Stimulated activated CD8-positive, alpha-beta memory T cell treated with anti-CD3 and anti-CD28 coated beads, Interleukin-7, amount 100 ng/mL, for 4 hours (primary cell): ENCODE results near the gene PGBD2.
A peak's percentile ranks its signal among the peaks of the same experiment; 100 is the strongest.
"Not testable (repeated sequence)": the region's sequence is repeated elsewhere in the genome, so short reads cannot be mapped to it uniquely, and the experiment has no call there.

Experiments
- DNase-seq, 2 donors: peaks; one replicate each; pipeline ENCODE4 v3.0.0-alpha.2; 2020; ENCODE audit warnings: low read depth in 2 of 2

The PGBD2 gene

DNA sequence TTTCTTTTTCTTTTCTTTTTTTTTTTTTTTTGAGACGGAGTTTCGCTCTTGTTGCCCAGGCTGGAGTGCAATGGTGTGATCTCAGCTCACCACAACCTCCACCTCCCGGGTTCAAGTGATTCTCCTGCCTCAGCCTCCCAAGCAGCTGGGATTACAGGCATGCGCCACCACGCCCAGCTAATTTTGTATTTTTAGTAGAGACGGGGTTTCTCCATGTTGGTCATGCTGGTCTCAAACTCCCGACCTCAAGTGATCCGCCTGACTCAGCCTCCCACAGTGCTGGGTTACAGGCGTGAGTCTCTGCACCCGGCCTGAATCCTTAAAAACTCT, 16.2 kb upstream of the PGBD2 start:
- DNase-seq = not testable (repeated sequence)

DNA sequence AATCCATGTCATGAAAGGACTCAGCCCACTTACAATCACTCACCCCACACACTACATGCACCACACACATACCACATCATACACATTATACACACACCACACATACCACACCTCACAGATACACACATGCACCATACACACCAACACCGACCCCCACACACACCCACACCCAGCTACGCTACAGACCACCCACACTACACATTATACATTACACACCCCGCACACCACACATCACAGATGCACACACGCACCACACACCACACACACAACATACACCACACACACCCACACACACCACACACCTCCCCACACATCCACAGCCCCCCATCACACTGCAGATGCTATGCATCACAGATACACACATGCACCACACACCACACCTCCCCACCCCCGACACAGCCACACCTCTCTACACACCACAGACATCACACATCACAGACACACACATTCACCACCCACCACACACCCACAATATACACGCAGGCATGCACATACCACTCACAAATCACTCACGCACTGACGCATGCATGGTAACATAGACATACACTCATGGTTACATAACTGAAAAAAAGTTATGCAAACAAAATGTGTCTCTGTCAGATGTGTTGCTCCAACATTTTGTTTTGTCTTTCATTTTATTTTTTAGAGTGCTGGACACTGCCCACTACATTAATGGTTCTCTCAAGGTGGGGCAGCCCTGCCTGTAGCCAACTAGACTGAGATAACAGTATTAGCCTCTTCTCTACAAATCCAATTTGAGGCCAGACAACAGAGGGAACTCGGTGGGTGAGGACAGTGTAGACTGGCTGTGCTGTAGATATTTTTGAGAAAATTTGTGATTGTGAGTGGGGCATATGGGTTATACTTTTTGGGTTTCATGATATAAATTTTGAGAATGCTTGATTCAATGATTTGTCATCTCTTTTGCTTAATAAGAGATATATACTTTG, 15.2 kb upstream of the PGBD2 start:
- no peak for DNase-seq

DNA sequence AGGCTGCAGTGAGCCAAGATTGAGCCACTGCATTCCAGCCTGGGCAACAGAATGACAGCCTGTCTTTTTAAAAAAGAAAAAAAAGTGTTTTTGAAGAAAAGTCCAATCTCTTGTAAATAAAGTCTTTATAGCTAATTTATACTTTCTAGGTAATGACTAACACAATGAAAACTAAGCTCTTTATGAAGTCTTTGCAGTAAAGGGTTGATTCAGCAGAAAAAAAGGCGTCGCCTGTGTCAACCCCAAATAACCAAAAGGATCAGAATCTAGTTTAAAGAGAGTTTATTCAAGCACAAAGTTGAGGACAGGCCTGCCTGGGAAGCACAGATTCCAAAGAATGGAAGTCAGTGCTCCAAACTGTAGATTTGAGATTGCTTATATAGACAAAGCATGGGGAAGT, 14.3 kb upstream of the PGBD2 start:
- DNase-seq = no peak

DNA sequence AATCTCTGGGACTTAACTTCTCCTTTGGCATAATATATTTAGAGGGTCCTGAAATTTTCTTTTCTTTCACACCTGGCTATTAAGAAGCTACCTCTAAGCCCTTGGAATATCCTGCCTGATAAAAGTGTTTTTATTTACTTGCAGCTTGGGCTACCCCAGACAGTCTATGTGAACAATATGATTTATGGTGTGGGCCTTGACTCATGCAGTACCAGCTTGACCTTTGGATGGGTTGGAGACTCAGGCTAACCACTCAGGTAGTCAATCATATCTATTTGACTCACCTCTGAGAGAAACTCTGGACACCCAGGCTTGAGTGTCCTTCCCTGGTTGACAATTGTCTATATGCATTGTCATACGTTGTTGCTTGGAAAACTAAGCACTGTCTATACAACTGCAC, 13.4 kb upstream of the PGBD2 start:
- no peak for DNase-seq

DNA sequence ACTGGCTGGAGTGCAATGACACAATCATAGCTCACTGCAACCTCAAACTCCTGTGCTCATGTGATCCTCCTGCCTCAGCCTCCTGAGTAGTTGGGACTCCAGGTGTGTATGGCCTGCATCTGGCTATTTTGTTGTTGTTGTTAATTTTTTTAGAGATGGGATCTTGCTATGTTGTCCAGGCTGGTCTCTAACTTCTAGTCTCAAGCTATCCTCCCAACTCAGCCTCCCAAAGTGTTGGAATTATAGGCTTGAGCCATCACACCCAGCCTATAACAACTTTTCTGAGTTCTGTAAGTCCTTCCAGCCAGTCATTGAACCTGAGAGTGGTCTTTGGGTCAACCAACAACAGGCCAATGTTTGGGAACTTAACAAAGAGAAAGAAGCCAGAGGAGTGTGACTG, 11.2 kb upstream of the PGBD2 start:
- DNase-seq = no peak

DNA sequence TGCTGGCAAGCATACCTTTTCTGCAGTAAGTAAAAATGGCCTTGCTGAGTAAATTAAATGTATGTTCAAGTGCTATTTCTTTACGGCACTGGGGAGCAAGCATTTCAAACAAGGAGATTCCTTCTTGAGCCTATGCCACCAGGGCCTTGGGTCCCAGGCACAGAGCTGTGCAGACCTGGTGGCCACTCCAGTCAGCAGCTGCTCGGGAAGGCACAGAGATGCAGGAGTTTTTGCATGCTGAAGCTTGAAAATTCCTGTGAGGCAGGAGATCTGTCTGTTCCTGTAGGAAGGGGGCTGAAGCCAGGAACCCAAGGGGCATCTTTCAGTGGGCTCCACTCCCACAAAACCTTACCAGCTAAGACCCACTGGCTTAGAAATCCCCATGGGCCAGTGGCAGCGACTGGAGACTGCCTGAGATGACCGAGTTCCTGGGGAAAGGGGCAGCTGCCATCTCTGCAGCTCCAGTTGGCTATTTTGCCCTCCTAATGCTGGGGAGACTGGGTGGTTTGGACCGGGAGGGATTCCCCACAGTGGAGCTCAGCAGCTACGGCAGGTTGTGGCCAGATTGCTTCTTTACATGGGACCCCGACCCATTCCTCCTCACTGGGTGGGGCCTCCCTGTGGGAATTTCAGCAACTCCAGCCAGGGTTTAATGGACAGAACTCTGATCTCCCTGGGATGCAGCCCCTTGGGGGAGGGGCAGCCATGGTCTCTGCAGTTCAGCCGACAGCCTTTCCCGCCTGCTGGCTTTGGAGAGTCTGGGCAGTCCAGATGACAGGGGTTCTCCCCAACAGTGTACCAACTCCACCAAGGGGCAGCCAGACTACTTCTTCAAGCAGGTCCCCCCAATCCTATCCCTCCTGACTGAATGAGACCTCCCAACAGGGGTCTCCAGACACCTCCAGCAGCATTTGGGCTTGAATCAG, 8.4 kb upstream of the PGBD2 start:
- DNase-seq = no peak

DNA sequence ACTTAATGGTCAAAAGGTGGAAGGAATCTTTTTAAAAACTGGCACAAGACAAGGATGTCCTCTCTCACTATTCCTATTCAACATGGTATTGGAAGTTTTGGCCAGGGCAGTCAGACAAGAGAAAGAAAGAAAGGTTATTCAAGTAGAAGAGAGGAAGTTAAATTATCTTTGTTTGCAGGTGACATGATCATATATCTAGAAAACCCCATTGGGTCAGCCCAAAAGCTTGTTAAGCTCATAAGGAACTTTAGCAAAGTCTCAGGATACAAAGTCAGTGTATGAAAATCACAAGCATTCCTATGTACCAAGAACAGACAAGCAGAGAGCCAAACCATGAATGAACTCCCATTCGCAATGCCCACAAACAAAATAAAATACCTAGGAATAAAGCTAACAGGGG, 5.4 kb upstream of the PGBD2 start:
- no peak for DNase-seq

DNA sequence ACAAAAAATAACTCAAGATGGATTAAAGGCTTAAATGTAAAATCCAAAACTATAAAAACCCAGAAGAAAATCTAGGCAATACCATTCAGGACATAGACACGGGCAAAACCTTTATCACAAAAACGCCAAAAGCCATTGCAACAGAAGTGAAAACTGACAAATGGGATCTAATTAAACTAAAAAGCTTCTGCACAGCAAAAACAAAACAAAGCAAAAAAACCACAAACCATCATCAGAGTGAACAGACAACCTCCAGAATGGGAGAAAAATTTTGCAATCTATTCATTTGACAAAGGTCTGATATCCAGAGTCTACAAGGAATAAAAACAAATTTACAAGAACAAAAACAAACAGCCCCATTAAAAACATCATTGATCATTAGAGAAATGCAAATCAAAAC, 4.5 kb upstream of the PGBD2 start:
- DNase-seq = no peak

DNA sequence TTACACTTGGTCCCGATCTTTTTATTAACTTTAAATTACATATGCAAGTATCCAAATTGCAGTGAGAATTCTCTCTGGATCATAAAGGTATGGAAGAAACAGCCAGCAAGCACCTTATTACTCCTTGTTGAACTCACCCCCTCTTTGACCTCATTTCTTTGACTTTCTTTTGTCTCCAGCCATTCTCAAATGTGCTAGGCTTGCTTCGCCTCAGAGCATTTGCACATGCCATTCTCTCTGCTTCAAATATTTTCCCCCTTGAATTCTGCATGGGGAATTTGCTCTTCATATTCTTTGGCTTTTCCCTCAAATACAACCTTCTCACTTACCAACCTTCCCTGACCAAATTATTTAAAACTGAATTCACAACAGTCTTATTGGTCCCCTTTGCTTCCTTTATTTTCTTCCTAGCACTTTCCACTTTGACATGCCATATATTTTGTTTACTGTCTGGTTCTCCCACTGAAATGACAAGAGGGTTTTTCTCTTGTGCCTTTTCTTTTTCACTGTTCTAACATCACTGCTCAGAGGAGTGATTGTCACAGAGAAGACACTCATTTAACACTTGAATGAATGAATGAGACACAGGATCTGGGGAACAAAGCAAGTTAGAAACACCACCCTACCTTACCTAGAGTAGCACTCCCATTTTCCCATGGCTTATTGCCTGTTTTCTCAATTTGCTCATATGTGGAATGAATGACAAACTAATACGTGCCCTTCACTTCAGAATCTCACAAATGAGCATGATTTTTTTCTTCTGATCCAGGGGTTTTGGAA, 1.4 kb upstream of the PGBD2 start:
- DNase-seq = no peak

DNA sequence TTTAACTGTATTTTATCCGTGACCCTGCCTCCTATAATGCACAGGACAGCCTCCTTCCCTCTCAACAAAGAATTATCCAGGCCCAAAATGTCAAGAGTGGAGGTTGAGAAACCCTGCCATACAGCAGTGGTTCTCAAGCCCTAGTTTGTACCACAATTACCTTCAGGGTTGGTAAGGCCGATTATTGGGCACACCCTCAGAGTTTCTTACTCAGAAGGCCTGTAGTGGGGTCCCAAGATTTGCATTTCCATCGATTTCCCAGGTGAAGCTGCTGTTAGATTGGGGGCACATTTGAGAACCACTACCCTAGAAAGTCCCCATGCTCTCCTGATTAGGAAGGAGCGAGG, 400 bp upstream of the PGBD2 start:
- DNase-seq = no peak

DNA sequence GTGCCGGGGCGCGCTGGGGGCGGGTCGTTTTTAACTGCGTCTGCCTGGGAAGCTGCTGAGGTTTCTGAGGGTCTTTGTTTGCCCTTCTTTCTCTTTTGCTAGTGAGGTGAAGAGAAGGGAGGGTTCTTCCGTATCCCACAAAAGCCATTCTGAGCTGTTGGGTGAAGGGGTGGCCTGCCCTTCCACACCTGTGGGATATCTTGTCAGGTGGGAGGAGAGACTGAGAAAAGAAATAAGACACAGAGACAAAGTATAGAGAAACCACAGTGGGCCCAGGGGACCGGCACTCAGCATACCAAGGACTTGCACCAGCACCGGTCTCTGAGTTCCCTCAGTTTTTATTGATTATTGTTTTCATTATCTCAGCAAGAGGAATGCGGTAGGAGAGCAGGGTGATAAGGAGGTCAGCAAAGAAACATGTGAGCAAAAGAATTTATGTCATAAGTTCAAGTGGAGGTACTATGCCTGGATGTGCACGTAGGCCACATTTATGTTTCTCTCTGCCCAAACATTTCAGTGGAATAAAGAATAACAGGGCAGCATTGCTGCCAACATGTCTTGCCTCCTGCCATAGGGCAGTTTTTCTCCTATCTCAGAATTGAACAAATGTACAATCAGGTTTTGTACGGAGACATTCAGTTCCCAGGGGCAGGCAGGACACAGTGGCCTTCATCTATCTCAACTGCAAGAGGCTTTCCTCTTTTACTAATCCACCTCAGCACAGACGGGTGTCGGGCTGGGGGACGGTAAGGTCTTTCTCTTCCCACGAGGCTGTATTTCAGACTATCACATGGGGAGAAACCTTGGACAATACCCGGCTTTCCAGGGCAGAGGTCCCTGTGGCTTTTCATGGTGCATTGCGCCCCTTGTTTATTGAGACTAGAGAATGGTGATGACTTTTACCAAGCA, 972 bp downstream of the PGBD2 start:
- no peak for DNase-seq

DNA sequence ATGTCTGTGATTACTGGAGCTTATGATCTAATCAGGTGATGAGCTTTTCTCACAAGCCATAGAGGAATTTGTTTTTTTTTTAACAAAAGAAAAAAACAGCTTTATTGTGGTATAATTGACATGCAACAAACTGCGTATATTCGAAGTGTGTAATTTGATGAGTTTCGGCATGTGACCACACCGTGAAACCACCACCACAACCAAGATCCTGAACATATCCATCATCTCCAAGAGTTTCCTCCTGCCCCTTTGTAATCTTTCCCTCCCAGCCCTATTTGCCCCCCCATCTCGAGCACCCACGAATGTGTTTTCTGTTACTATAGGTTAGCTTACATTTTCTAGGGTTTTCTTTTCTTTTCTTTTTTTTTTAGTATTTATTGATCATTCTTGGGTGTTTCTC, 4.7 kb downstream of the PGBD2 start:
- DNase-seq = no peak

DNA sequence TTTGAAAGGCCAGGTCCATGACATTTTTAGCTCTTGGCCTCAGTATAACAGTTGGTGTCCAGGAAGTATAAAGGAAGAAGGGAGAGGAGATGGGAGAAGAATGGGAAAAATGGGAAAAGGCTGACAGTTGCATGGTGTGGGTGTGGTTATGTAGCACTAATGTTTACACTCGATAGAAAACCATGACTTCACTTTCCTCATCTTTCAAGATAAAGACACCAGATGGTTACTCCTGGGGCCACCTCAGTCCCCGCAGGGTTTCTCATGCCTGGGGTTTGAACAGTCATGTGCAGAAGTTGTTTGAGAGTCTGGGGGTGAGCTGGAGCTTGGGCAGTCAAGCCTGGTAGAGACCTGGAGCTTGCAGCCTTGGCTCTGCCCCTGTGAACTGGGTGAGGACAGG, 7.9 kb downstream of the PGBD2 start:
- no peak for DNase-seq

DNA sequence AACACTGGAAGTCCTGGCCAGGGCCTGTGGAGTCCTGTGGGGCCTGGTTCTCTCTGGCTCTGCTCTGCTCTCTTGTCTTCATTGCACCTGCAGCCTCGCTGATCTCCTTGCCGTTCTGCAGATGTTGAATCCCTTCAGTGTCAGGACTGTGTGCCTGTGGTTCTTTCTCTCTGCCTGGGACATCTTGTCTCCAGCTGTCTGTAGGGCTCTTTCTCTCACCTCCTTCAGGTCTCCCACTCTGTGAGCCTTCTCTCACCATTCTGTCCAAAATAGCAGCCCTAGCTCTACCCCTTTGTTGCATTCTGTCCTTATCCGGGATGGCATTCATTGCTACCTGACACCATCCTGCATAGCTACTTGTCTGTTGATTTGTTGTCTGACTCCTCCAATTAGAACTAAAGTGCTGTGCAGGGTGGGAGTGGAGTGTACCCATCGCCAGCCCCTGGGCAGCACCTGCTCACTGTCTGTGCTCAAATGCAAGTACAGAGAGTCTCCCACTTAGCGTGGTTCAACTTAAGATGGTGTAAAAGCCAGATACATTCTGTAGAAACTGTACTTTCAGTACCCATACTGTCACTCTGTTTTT, 8.9 kb downstream of the PGBD2 start:
- no peak for DNase-seq

DNA sequence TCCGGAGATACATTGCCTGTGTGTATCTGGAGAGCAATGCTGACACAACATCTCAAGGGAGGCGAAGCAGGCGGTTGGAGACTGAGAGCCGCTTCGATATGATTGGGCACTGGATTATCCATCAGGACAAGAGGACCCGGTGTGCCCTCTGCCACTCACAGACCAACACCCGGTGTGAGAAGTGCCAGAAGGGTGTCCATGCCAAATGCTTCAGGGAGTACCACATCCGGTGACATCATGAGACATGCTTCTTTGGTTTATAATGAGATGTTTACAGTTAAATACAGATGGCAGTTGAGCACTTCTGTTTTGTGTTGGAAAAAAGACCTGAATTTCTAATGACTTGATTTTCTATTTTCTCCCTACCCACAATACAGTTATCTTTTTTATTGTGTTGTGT, 12.1 kb downstream of the PGBD2 start:
- DNase-seq = no peak

DNA sequence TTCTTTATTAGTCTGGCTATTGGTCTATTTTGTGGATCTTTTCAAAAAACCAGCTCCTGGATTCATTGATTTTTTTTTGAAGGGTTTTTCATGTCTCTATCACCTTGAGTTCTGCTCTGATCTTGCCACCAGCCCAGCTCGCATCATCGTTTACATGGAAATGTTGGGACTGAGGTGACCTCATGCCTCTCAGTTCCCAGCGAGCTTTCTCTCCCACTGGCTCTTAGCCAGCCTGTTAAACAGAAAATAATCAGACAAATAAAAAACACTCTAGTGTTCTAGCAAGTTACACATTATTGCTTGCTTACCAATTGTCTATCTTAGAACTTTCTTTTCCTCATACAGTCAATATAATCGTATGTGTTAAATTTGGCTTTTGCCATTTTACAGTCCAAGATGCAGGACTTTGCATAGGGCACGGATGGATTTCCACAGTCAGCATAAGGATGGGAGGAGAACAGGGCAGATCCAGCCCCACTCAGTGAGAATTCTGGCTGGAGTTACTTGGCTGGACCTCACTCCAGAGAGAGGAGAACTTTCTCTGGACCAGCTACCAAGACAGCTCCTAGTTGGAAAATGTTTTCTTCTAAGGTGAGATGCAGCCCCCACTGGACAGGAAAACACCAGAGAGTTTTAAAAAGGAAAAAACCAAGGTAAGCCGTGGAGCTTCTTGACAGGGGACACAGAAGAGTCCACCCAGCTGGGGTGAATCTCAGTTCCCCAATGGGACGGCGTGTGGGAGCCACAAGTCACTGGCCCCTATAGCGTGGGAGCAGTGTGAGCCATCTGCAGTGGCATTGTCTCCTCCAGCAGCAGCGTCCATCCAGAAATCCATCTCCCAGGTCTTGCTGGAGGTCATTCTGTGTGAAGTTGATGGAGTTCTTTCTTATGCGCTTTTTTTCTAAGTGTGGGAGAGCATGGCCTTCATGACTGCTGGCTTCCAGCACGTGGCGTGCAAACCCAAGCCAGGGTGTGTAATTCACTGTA, 17.6 kb downstream of the PGBD2 start:
- DNase-seq = no peak

DNA sequence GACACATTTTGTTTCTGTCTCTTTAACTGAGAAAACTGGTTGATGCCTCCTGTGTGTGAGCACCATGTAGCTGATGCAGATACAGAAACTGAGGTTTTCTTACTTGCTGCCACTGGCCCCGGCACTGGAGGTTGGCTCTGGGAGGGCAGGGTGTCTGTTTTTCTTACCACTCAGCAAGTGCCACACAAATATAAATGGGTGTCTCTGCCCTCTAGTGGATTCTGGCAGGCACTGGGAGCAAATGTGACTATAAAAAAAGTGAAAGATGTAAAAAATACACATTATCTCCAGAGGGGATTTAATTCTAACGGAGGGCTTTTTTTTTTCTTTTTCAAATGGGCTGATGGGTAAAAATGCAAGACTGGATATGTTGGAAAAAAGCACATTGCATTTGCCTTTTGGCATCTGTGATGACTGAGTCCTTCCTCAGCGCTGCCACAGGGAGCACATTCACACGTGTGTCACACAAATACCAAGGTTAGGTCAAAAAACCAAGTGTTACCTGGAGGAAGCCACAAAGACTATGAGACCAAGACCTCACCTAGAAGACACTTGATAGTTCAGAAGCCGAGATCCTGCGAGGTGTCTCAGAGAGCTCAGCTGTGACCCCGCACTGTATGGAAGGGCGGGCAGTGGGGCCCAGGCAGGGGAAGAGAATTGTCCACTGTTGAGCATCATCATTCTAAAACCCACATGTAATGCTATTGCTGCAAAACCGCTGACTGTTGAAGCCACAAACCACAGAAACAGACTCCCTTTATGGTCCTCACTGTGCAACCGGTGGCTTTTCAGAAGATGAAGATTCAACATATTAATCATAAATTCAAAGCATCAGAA, 18.9 kb downstream of the PGBD2 start:
- peak; percentile 16 to 21 for DNase-seq

DNA sequence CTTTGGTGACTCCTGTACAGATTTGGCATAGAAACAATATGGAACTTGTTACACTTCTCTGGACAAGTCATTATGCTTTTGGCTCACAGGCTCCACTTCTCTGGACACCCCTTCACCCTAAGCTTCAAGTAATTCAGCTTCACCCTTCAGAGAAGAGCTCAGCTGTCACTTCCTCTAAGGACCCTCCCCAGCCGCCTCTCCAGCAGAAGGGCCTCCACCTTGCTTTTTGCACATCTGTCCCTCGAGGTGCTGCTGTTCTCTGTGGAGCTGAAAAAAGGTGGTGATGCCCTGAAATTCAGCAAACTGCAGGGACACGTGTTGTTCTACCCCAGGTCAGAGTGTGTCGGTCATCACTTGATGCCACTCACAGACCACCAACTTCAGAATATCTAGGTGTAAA, 19.8 kb downstream of the PGBD2 start:
- DNase-seq = not testable (repeated sequence)
